Measurements from ENCODE around the gene SLC22A12. TPM values are rescaled to one million over a fixed set of nuclear protein-coding genes. Genes with fewer than 3 reads are reported as not detected.

The SLC22A12 gene
- total RNA-seq, 4 donors from 2014 or later, result not detected

- Histone ChIP-seq H3K9me3 (no peaks in the 10 kb centered on the region), H3K36me3 (no peaks in the 10 kb centered on the region), H3K27ac (no peak overlapping the region), H3K27me3 (peaks cover 0 to 75% (median 5%) of the 10 kb centered on the region in 4 donors), H3K4me1 (peaks cover 0 to 17% (median 5%) of the 10 kb centered on the region in 3 donors), H3K4me3 (no peak overlapping the region)
- WGBS, 2 donors, result 74 to 85% methylated on average over 6 to 7 of the region's 9 CpGs
- DNase-seq, result no peak
- TF ChIP-seq, protein P1, sequence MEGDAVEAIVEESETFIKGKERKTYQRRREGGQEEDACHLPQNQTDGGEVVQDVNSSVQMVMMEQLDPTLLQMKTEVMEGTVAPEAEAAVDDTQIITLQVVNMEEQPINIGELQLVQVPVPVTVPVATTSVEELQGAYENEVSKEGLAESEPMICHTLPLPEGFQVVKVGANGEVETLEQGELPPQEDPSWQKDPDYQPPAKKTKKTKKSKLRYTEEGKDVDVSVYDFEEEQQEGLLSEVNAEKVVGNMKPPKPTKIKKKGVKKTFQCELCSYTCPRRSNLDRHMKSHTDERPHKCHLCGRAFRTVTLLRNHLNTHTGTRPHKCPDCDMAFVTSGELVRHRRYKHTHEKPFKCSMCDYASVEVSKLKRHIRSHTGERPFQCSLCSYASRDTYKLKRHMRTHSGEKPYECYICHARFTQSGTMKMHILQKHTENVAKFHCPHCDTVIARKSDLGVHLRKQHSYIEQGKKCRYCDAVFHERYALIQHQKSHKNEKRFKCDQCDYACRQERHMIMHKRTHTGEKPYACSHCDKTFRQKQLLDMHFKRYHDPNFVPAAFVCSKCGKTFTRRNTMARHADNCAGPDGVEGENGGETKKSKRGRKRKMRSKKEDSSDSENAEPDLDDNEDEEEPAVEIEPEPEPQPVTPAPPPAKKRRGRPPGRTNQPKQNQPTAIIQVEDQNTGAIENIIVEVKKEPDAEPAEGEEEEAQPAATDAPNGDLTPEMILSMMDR (IDR thresholded peaks at IDR 0.05), result no peak
- TF ChIP-seq POLR2A (IDR thresholded peaks at IDR 0.05), result no peak
- intact Hi-C loops (cut with DNase I), result no loop called here
Measured at GRCh38 chr11:64647019-64647779, 56.2 kb downstream of the SLC22A12 start.

- intact Hi-C loops (cut with DNase I), result no loop called here
- DNase-seq, result no peak
- peaks cover 0 to 13% (median 0%) of the 10 kb centered on the region in 3 donors for H3K4me1 ChIP-seq
- WGBS, 2 donors, result 84% methylated on average over 5 of the region's 9 CpGs; no CpG with 5 or more reads in 1 of the 2 donors
- no peaks in the 10 kb centered on the region for H3K9me3 ChIP-seq
- H3K36me3 ChIP-seq, result no peaks in the 10 kb centered on the region
- H3K27ac ChIP-seq, result no peak overlapping the region
- TF ChIP-seq, protein P1 (IDR thresholded peaks at IDR 0.05), result no peak
- no peak for TF ChIP-seq POLR2A (IDR thresholded peaks at IDR 0.05)
- H3K4me3 ChIP-seq, result no peak overlapping the region
- H3K27me3 ChIP-seq, result peaks cover 0 to 65% (median 0%) of the 10 kb centered on the region in 4 donors
Measured at GRCh38 chr11:64648551-64648950, 57.5 kb downstream of the SLC22A12 start.

DNA sequence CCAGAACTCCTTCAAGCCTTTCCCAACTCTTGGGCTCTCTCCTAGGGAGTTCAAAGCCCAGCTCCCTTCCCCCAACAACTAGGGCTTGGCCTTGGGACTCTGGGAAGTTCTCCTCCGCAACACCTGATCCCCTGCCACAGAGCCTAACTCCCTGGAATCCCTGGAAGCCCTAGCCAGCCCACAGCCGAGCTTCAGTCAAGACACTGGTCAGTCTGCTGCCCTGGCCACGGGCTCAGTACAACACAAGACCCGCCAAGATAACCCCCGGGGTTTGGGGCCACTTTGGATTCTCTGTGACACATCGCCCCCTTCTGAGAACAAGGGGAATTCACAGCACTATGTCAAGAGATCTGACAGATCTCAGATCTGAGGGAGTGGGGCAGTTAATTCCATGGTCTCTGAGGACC is 58.3 kb downstream of the SLC22A12 start:
- WGBS, 2 donors, result 22 to 24% methylated on average over 5 to 6 of the region's 6 CpGs
- intact Hi-C loops (cut with DNase I), result no loop called here

GRCh38 chr11:64650923-64651523 is 60.0 kb downstream of the SLC22A12 start:
- intact Hi-C loops (cut with DNase I), result loop anchor here (10.0 kb wide), 1 partner anchor 266 kb away; no protein-coding TSS in a partner anchor
- WGBS, 2 donors, result 46 to 59% methylated on average over 13 to 18 of the region's 18 CpGs

More for the DNA sequence above, 58.3 kb downstream of the SLC22A12 start:
- H3K4me3 ChIP-seq, result no peak overlapping the region
- H3K27ac ChIP-seq, result no peak overlapping the region
- TF ChIP-seq POLR2A (IDR thresholded peaks at IDR 0.05), result no peak
- TF ChIP-seq, protein P1 (IDR thresholded peaks at IDR 0.05), result peak in 2 of 6 experiments; percentile 8 to 39
- H3K9me3 ChIP-seq, result no peaks in the 10 kb centered on the region
- DNase-seq, result no peak
- no peaks in the 10 kb centered on the region for H3K36me3 ChIP-seq
- H3K27me3 ChIP-seq, result peaks cover 0 to 65% (median 0%) of the 10 kb centered on the region in 4 donors
- peaks cover 0 to 8% (median 0%) of the 10 kb centered on the region in 3 donors for H3K4me1 ChIP-seq

More at GRCh38 chr11:64650923-64651523, 60.0 kb downstream of the SLC22A12 start:
- no peak for DNase-seq
- peaks cover 0 to 8% (median 0%) of the 10 kb centered on the region in 3 donors for H3K4me1 ChIP-seq
- peaks cover 0 to 54% (median 0%) of the 10 kb centered on the region in 4 donors for H3K27me3 ChIP-seq
- H3K4me3 ChIP-seq, result no peak overlapping the region
- no peaks in the 10 kb centered on the region for H3K36me3 ChIP-seq
- no peak overlapping the region for H3K27ac ChIP-seq
- no peaks in the 10 kb centered on the region for H3K9me3 ChIP-seq
- TF ChIP-seq, protein P1 (IDR thresholded peaks at IDR 0.05), result peak in 3 of 6 experiments; percentile 12 to 48 (median 22)
- no peak for TF ChIP-seq POLR2A (IDR thresholded peaks at IDR 0.05)

Other genes with a start within 250 kb of the SLC22A12 start
- 10 to 100 TPM; 28.6 to 69.8 (median 55.0) TPM for gene RPS6KA4, start 232.1 kb upstream of the SLC22A12 start, total RNA-seq
- not detected for gene SLC22A11, start 35.3 kb upstream of the SLC22A12 start, total RNA-seq
- under 1 TPM in 1 of 4 donors, not detected in 3; 0.38 TPM for gene NRXN2, start 132.0 kb downstream of the SLC22A12 start, total RNA-seq
- 10 to 100 TPM in 1 of 4 donors, 1 to 10 TPM in 3; 2.6 to 13.2 (median 4.9) TPM for gene RASGRP2, start 152.9 kb downstream of the SLC22A12 start, total RNA-seq
- gene PYGM, start 168.8 kb downstream of the SLC22A12 start, total RNA-seq, result under 1 TPM; 0.27 to 0.95 (median 0.39) TPM
- gene SF1, start 187.3 kb downstream of the SLC22A12 start, total RNA-seq, result 100 to 1,000 TPM; 136 to 292 (median 223) TPM
- gene MAP4K2, start 212.0 kb downstream of the SLC22A12 start, total RNA-seq, result 1 to 10 TPM; 3.6 to 9.0 (median 6.1) TPM
- gene MEN1, start 219.3 kb downstream of the SLC22A12 start, total RNA-seq, result 10 to 100 TPM; 14.9 to 23.3 (median 17.0) TPM